MM.1S (cell line): ENCODE measurements around the gene VAV2.

Experiments
- DNase-seq: peaks from one replicate; pipeline ENCODE4 v3.0.0-alpha.2; 2015
- H2AFZ ChIP-seq: fragments of 300-600 bp; sonication (generic); 2 replicates; pipeline ENCODE4 v1.6.0; 2016; ENCODE audit warnings: antibody characterized with exemption, low read length
- H3F3A ChIP-seq: fragments of 300-600 bp; sonication (generic); 2 replicates; pipeline ENCODE4 v1.6.1; 2016; ENCODE audit warnings: mild to moderate bottlenecking, antibody characterized with exemption, low read length, moderate library complexity, mixed read lengths; ENCODE audit not compliant: insufficient read depth
- H3K27ac ChIP-seq: fragments of 300-600 bp; sonication (generic); 2 replicates; pipeline ENCODE4 v1.5.1; 2016; ENCODE audit warnings: mild to moderate bottlenecking, low read length
- H3K27me3 ChIP-seq: fragments of 300-600 bp; sonication (generic); replicated peaks from 2 replicates; pipeline ENCODE4 v1.6.0; 2016; ENCODE audit warnings: low read length; ENCODE audit not compliant: insufficient read depth
- H3K36me3 ChIP-seq: fragments of 300-600 bp; sonication (generic); replicated peaks from 2 replicates; pipeline ENCODE4 v1.6.1; 2016; ENCODE audit warnings: mild to moderate bottlenecking, low read length, mixed read lengths; ENCODE audit not compliant: insufficient read depth
- H3K4me1 ChIP-seq: fragments of 300-600 bp; sonication (generic); 2 replicates; pipeline ENCODE4 v1.6.1; 2016; ENCODE audit warnings: low read length, mixed read lengths
- H3K4me2 ChIP-seq: fragments of 300-600 bp; sonication (generic); 2 replicates; pipeline ENCODE4 v1.6.0; 2016; ENCODE audit warnings: low read depth, low read length
- H3K4me3 ChIP-seq: fragments of 300-600 bp; sonication (generic); 2 replicates; pipeline ENCODE4 v1.5.1; 2016; ENCODE audit warnings: low read length, mixed read lengths
- H3K79me2 ChIP-seq: fragments of 300-600 bp; sonication (generic); 2 replicates; pipeline ENCODE4 v1.6.1; 2016; ENCODE audit warnings: mixed run types, low read length, mixed read lengths
- H3K9ac ChIP-seq: fragments of 300-600 bp; sonication (generic); 2 replicates; pipeline ENCODE4 v1.6.1; 2016; ENCODE audit warnings: low read length, mixed read lengths
- H3K9me2 ChIP-seq: fragments of 300-600 bp; sonication (generic); replicated peaks from 2 replicates; pipeline ENCODE4 v1.6.1; 2016; ENCODE audit warnings: mild to moderate bottlenecking, low read length, mixed read lengths; ENCODE audit not compliant: insufficient read depth
- H3K9me3 ChIP-seq: fragments of 300-600 bp; sonication (generic); replicated peaks from 2 replicates; pipeline ENCODE4 v1.6.1; 2016; ENCODE audit warnings: mild to moderate bottlenecking, low read length, mixed read lengths; ENCODE audit not compliant: insufficient read depth
- H4K20me1 ChIP-seq: fragments of 300-600 bp; sonication (generic); 2 replicates; pipeline ENCODE4 v1.6.1; 2016; ENCODE audit warnings: mild to moderate bottlenecking, low read length, moderate library complexity, mixed read lengths; ENCODE audit not compliant: insufficient read depth
- CTCF ChIP-seq: fragments of 300-600 bp; sonication (generic); IDR thresholded peaks from 2 replicates; pipeline ENCODE4 v1.5.1; 2016; ENCODE audit warnings: antibody characterized with exemption, low read length, mixed read lengths
- EZH2 ChIP-seq: fragments of 300-600 bp; sonication (generic); optimal IDR thresholded peaks from 2 replicates; pipeline ENCODE3; 2017; ENCODE audit warnings: low read depth, mild to moderate bottlenecking, antibody characterized with exemption, low read length, mixed read lengths
- EZH2phosphoT487 ChIP-seq: fragments of 300-600 bp; sonication (generic); IDR thresholded peaks from 2 replicates; pipeline ENCODE4 v1.6.1; 2018; ENCODE audit warnings: antibody characterized with exemption, low read length

VAV2 gene

GRCh38 chr9:133778336-133779013, 213.6 kb downstream of the VAV2 start:
- H3F3A ChIP-seq: no peaks in the 10 kb centered on the region
- no peaks in the 10 kb centered on the region for H4K20me1 ChIP-seq
- H3K9me2 ChIP-seq: no peaks in the 10 kb centered on the region
- H3K9ac ChIP-seq: no peak overlapping the region
- DNase-seq: no peak
- H3K27ac ChIP-seq: no peak overlapping the region
- no peaks in the 10 kb centered on the region for H3K79me2 ChIP-seq
- no peaks in the 10 kb centered on the region for H3K4me1 ChIP-seq
- H3K9me3 ChIP-seq: no peaks in the 10 kb centered on the region
- H3K4me2 ChIP-seq: no peak overlapping the region
- peaks cover 21% of the 10 kb centered on the region for H3K27me3 ChIP-seq
- no peak overlapping the region for H2AFZ ChIP-seq
- H3K4me3 ChIP-seq: no peak overlapping the region
- H3K36me3 ChIP-seq: no peaks in the 10 kb centered on the region
- TF ChIP-seq EZH2 (no peak), CTCF (no peak), EZH2phosphoT487 (no peak)

DNA sequence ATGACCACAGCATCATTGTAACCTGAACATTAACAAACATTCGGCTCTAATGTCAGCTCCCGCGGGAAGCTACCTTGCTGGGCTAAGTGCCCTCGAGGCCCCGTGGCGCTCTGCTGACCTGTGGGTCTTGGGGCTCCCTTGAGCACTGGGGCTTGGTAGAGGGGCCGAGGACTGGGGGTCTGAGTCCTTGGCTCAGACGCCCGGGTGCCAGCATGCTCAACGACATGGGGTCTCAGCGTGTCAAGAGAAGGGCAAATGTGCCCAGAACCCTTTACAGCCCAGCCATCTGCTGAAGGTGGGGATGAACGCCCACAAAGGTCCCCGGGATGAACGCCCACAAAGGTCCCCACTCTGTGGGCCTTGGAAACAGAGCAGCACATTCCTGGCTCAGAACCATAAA, 214.3 kb downstream of the VAV2 start:
- Histone ChIP-seq H3K4me3 (no peak overlapping the region), H3K4me2 (no peak overlapping the region), H3K9me2 (no peaks in the 10 kb centered on the region), H2AFZ (no peak overlapping the region), H3K36me3 (no peaks in the 10 kb centered on the region), H3F3A (no peaks in the 10 kb centered on the region), H3K9me3 (no peaks in the 10 kb centered on the region), H3K4me1 (no peaks in the 10 kb centered on the region), H4K20me1 (no peaks in the 10 kb centered on the region), H3K27me3 (peaks cover 21% of the 10 kb centered on the region), H3K79me2 (no peaks in the 10 kb centered on the region), H3K9ac (no peak overlapping the region), H3K27ac (no peak overlapping the region)
- no peak for DNase-seq
- TF ChIP-seq CTCF (no peak), EZH2phosphoT487 (no peak), EZH2 (no peak)

GRCh38 chr9:133777068-133777791, 214.9 kb downstream of the VAV2 start:
- Histone ChIP-seq H3F3A (no peaks in the 10 kb centered on the region), H3K79me2 (no peaks in the 10 kb centered on the region), H3K27ac (no peak overlapping the region), H2AFZ (no peak overlapping the region), H3K4me2 (no peak overlapping the region), H3K9ac (no peak overlapping the region), H3K36me3 (no peaks in the 10 kb centered on the region), H3K4me1 (no peaks in the 10 kb centered on the region), H3K27me3 (peaks cover 21% of the 10 kb centered on the region), H3K9me2 (no peaks in the 10 kb centered on the region), H3K9me3 (no peaks in the 10 kb centered on the region), H4K20me1 (no peaks in the 10 kb centered on the region), H3K4me3 (no peak overlapping the region)
- no peak for DNase-seq
- TF ChIP-seq CTCF (no peak), EZH2 (no peak), EZH2phosphoT487 (no peak)
